A549 (cell line): ENCODE data around the gene KRABD2.
A peak's percentile ranks its signal among the peaks of the same experiment; 100 is the strongest.

Source experiments
- ATOH8 ChIP-seq: fragments of 250-450 bp; sonication (Bioruptor Pico); IDR thresholded peaks from 2 replicates; pipeline ENCODE4 v1.5.0; 2020; ENCODE audit warnings: low read depth, mild to moderate bottlenecking, moderate library complexity
- BCL3 ChIP-seq: fragments of >200 bp; sonication (Bioruptor Twin); formaldehyde crosslinking; IDR thresholded peaks from 3 replicates; pipeline ENCODE4 v1.6.1; 2016
- BHLHE40 ChIP-seq: IDR thresholded peaks from 2 replicates; pipeline ENCODE4 v1.6.1; 2012; ENCODE audit warnings: low read depth, low read length, inconsistent platforms
- CBX8 ChIP-seq: fragments of 200-600 bp; sonication (generic); IDR thresholded peaks from 2 replicates; pipeline ENCODE4 v1.6.1; 2016
- CEBPB ChIP-seq, 2 experiments: fragments of >200 bp in 1 of 2; sonication (Bioruptor Twin) in 1 of 2; formaldehyde crosslinking in 1 of 2; IDR thresholded peaks; 2 replicates each; pipeline ENCODE4 v1.6.1; 2012 to 2016
- CHD2 ChIP-seq: fragments of 150-350 bp; IDR thresholded peaks from 2 replicates; pipeline ENCODE4 v1.6.1; 2014; ENCODE audit warnings: low read length; ENCODE audit not compliant: partially characterized antibody
- CTCF ChIP-seq: fragments of >200 bp; sonication (Bioruptor Twin); formaldehyde crosslinking; IDR thresholded peaks from 3 replicates; pipeline ENCODE4 v1.5.1; 2016
- E2F6 ChIP-seq: IDR thresholded peaks from 2 replicates; pipeline ENCODE4 v1.6.1; 2012; ENCODE audit warnings: low read depth, borderline replicate concordance
- EHF ChIP-seq: fragments of 250-450 bp; sonication (Bioruptor Pico); IDR thresholded peaks from 2 replicates; pipeline ENCODE4 v1.5.0; 2020; ENCODE audit warnings: mild to moderate bottlenecking
- EHMT2 ChIP-seq: fragments of 200-600 bp; sonication (generic); IDR thresholded peaks from 2 replicates; pipeline ENCODE4 v1.6.1; 2016; ENCODE audit warnings: antibody characterized with exemption, low read depth, mild to moderate bottlenecking, moderate library complexity
- FOSB ChIP-seq: fragments of 250-450 bp; sonication (Bioruptor Pico); IDR thresholded peaks from 2 replicates; pipeline ENCODE4 v1.5.0; 2020; ENCODE audit warnings: mild to moderate bottlenecking, moderate library complexity
- FOSL2 ChIP-seq, 2 experiments: fragments of 450-650 bp in 1 of 2; fragments of >200 bp in 1 of 2; sonication (Bioruptor Twin) in 1 of 2; formaldehyde crosslinking; IDR thresholded peaks; 2 replicates each; pipeline versions ENCODE4 v1.5.0 to v1.6.1; 2016 to 2020; ENCODE audit warnings: mild to moderate bottlenecking in 1 of 2, moderate library complexity in 1 of 2
- FOXS1 ChIP-seq: fragments of 250-450 bp; sonication (Bioruptor Pico); IDR thresholded peaks from 2 replicates; pipeline ENCODE4 v1.5.0; 2020; ENCODE audit warnings: mild to moderate bottlenecking, moderate library complexity
- HDAC2 ChIP-seq: fragments of 200-600 bp; sonication (generic); IDR thresholded peaks from 2 replicates; pipeline ENCODE4 v1.6.1; 2016
- HES2 ChIP-seq: fragments of >200 bp; sonication (Bioruptor Twin); formaldehyde crosslinking; IDR thresholded peaks from 2 replicates; pipeline ENCODE4 v1.6.1; 2016
- HMGXB4 ChIP-seq: fragments of 250-450 bp; sonication (Bioruptor Pico); IDR thresholded peaks from 2 replicates; pipeline ENCODE4 v1.5.0; 2021; ENCODE audit warnings: mild to moderate bottlenecking, moderate library complexity, borderline replicate concordance
- HOXB13 ChIP-seq: fragments of 250-450 bp; sonication (Bioruptor Pico); IDR thresholded peaks from 2 replicates; pipeline ENCODE4 v1.5.0; 2020; ENCODE audit warnings: low read depth, mild to moderate bottlenecking, moderate library complexity
- JUN ChIP-seq, 2 experiments: fragments of >200 bp; sonication (Bioruptor Twin); formaldehyde crosslinking; IDR thresholded peaks; 2 replicates in 1 of 2; 3 replicates in 1 of 2; pipeline ENCODE4 v1.6.1; 2016 to 2017
- JUNB ChIP-seq: fragments of >200 bp; sonication (Bioruptor Twin); formaldehyde crosslinking; IDR thresholded peaks from 2 replicates; pipeline ENCODE4 v1.6.1; 2016
- KDM1A ChIP-seq: fragments of 200-600 bp; sonication (generic); IDR thresholded peaks from 2 replicates; pipeline ENCODE4 v1.6.1; 2016; ENCODE audit warnings: low read depth, mild to moderate bottlenecking
- KDM5A ChIP-seq: fragments of 200-600 bp; sonication (generic); IDR thresholded peaks from 2 replicates; pipeline ENCODE4 v1.6.1; 2016; ENCODE audit warnings: antibody characterized with exemption, mild to moderate bottlenecking
- MAX ChIP-seq: IDR thresholded peaks from 2 replicates; pipeline ENCODE4 v1.6.1; 2012
- MAZ ChIP-seq: fragments of 150-350 bp; IDR thresholded peaks from 2 replicates; pipeline ENCODE4 v1.6.1; 2014; ENCODE audit warnings: antibody characterized with exemption, low read depth, low read length, borderline replicate concordance
- MYC ChIP-seq: IDR thresholded peaks from 2 replicates; pipeline ENCODE4 v1.6.1; 2012; ENCODE audit warnings: mild to moderate bottlenecking, inconsistent platforms, low read length, improper control_type of control experiment, borderline replicate concordance
- NPAS2 ChIP-seq: fragments of 250-450 bp; sonication (Bioruptor Pico); IDR thresholded peaks from 2 replicates; pipeline ENCODE4 v1.8.0; 2022; ENCODE audit warnings: mild to moderate bottlenecking, moderate library complexity, borderline replicate concordance
- PBX3 ChIP-seq: IDR thresholded peaks from 2 replicates; pipeline ENCODE4 v1.6.1; 2012
- POLR2A ChIP-seq: IDR thresholded peaks from 2 replicates; pipeline ENCODE4 v1.6.1; 2012; ENCODE audit warnings: mild to moderate bottlenecking, low read length
- POLR2AphosphoS2 ChIP-seq: conservative IDR thresholded peaks from 2 replicates; pipeline ENCODE4 v1.6.1; 2012; ENCODE audit warnings: low read length, improper control_type of control experiment, inconsistent platforms
- RCOR1 ChIP-seq: fragments of 150-350 bp; IDR thresholded peaks from 2 replicates; pipeline ENCODE4 v1.6.1; 2014; ENCODE audit warnings: antibody characterized with exemption, low read length, low read depth
- RFX5 ChIP-seq: fragments of 450-650 bp; IDR thresholded peaks from 2 replicates; pipeline ENCODE4 v1.7.1; 2014; ENCODE audit warnings: antibody characterized with exemption, mild to moderate bottlenecking, moderate library complexity
- RNF2 ChIP-seq: fragments of 200-600 bp; sonication (generic); IDR thresholded peaks from 2 replicates; pipeline ENCODE4 v1.6.1; 2016; ENCODE audit warnings: low read depth, mild to moderate bottlenecking, antibody characterized with exemption, moderate library complexity, borderline replicate concordance
- SREBF2 ChIP-seq: fragments of 450-650 bp; IDR thresholded peaks from 2 replicates; pipeline ENCODE4 v1.6.1; 2014; ENCODE audit warnings: mild to moderate bottlenecking, moderate library complexity
- TP53 ChIP-seq: fragments of 250-450 bp; sonication (Bioruptor Pico); IDR thresholded peaks from 2 replicates; pipeline ENCODE4 v1.5.0; 2021; ENCODE audit warnings: mild to moderate bottlenecking, moderate library complexity
- USF2 ChIP-seq: fragments of 450-650 bp; IDR thresholded peaks from 2 replicates; pipeline ENCODE4 v1.6.1; 2014; ENCODE audit warnings: antibody characterized with exemption
- ZNF302 ChIP-seq: fragments of 250-450 bp; sonication (Bioruptor Pico); IDR thresholded peaks from 2 replicates; pipeline ENCODE4 v1.9.0; 2021; ENCODE audit warnings: inconsistent platforms, mild to moderate bottlenecking, moderate library complexity

Gene KRABD2

GRCh38 chr17:8383143-8383822 is 6.8 kb upstream of the KRABD2 start, which contains the start of gene RPL26 (continued):
- TF ChIP-seq USF2 (no peak), HES2 (no peak), MAZ (peak; percentile 78; the same call in 1 of the 2 replicates), CTCF (peak; percentile 99), ATOH8 (CRISPR knock-in tag) (no peak), BCL3 (peak; percentile 98; the same call in 2 of the 3 replicates), SREBF2 (no peak), EHMT2 (no peak), NPAS2 (CRISPR knock-in tag) (no peak), KDM1A (no peak), BHLHE40 (no peak; the same call in 1 of the 2 replicates), ZNF302 (CRISPR knock-in tag) (no peak), E2F6 (peak; percentile 81), CEBPB (IDR thresholded peaks at IDR 0.05) (peak; percentile 95 to 98), HOXB13 (CRISPR knock-in tag) (no peak), EHF (no peak), POLR2AphosphoS2 (no peak), CHD2 (peak; percentile 95), FOXS1 (CRISPR knock-in tag) (no peak), MAX (peak; percentile 46), TP53 (CRISPR knock-in tag) (no peak), FOSB (CRISPR knock-in tag) (no peak), JUN (IDR thresholded peaks at IDR 0.05) (peak; percentile 97 to 99; a peak in 3 of 5 replicates), PBX3 (no peak), RCOR1 (no peak; the same call in 1 of the 2 replicates), KDM5A (no peak), CBX8 (no peak), HMGXB4 (CRISPR knock-in tag) (peak; percentile 72; the same call in 1 of the 2 replicates), FOSL2 (IDR thresholded peaks at IDR 0.05) (0 out of 2 replicates have a peak, but pooled peaks have one; percentile 4), FOSL2 (CRISPR knock-in tag; IDR thresholded peaks at IDR 0.05) (no peak; the same call in 1 of the 2 replicates), RNF2 (no peak), POLR2A (peak; percentile 98), RFX5 (no peak), HDAC2 (no peak; the same call in 1 of the 2 replicates), JUNB (no peak), MYC (peak; percentile 25)
